ENCODE results near the gene MKS1. TPM values are rescaled to one million over a fixed set of nuclear protein-coding genes. Genes with fewer than 3 reads are reported as not detected.

MKS1 gene
- total RNA-seq, 4 donors from 2014 or later, result 2.2 to 6.7 (median 2.8) TPM

- no peak for ATAC-seq
- TF ChIP-seq CTCF (IDR thresholded peaks at IDR 0.05 in 4 of 5, conservative IDR thresholded peaks at IDR 0.05 in 1 of 5) (no peak), POLR2A (IDR thresholded peaks at IDR 0.05) (no peak)
- intact Hi-C loops (cut with DNase I; ENCODE audit: low total_unique reads), result no loop called here
- Histone ChIP-seq H3K9me3 (no peaks in the 10 kb centered on the region), H3K27ac (no peak overlapping the region), H3K4me1 (peaks cover 0 to 5% of the 10 kb centered on the region in 2 donors), H3K4me3 (peak overlapping the region; percentile 45 to 54 (median 52)), H3K36me3 (no peaks in the 10 kb centered on the region), H3K27me3 (peaks cover 19 to 39% (median 38%) of the 10 kb centered on the region in 3 donors)
- DNase-seq, result no peak
- in situ Hi-C loops (cut with MboI; ENCODE audit: low sequenced_read_pairs in 4 of 4), result no loop called here
These were observed 61.9 kb downstream of the MKS1 start for GRCh38 chr17:58156839-58157803.

Other genes with a start within 250 kb of the MKS1 start
- 100 to 1,000 TPM in 3 of 4 donors, 10 to 100 TPM in 1; 99.9 to 137 (median 106) TPM for gene VEZF1, start 231.0 kb downstream of the MKS1 start, total RNA-seq
- 10 to 100 TPM; 69.4 to 85.4 (median 82.2) TPM for gene SRSF1, start 212.0 kb downstream of the MKS1 start, total RNA-seq
- gene DYNLL2, start 135.8 kb downstream of the MKS1 start, total RNA-seq, result 10 to 100 TPM; 14.5 to 28.8 (median 20.4) TPM
- gene OR4D1, start 70.9 kb downstream of the MKS1 start, total RNA-seq, result not detected
- gene OR4D2, start 52.3 kb downstream of the MKS1 start, total RNA-seq, result not detected
- gene EPX, start 26.5 kb downstream of the MKS1 start, total RNA-seq, result not detected
- not detected for gene LPO, start 19.3 kb upstream of the MKS1 start, total RNA-seq
- under 1 TPM in 3 of 4 donors, not detected in 1; 0.18 to 0.32 (median 0.31) TPM for gene MPO, start 61.7 kb upstream of the MKS1 start, total RNA-seq
- gene TSPOAP1, start 109.5 kb upstream of the MKS1 start, total RNA-seq, result 1 to 10 TPM in 2 of 4 donors, under 1 TPM in 2; 0.72 to 1.6 (median 1.0) TPM
- gene SUPT4H1, start 132.9 kb upstream of the MKS1 start, total RNA-seq, result 10 to 100 TPM; 39.6 to 49.0 (median 41.1) TPM
- under 1 TPM in 1 of 4 donors, not detected in 3; 0.20 TPM for gene RNF43, start 198.3 kb upstream of the MKS1 start, total RNA-seq

Measured in gastrocnemius medialis (tissue), 4 donors.